ENCODE results near the gene TSGA10.
"Not testable (repeated sequence)": the region's sequence is repeated elsewhere in the genome, so short reads cannot be mapped to it uniquely, and the experiment has no call there.

Gene TSGA10

GRCh38 chr2:99152199-99152895 lies 2.4 kb downstream of the TSGA10 start:
- no peak for DNase-seq (ENCODE audit: low spot score)

- DNase-seq (ENCODE audit: low spot score): no peak
Observed at GRCh38 chr2:99150706-99151105, 4.0 kb downstream of the TSGA10 start.

GRCh38 chr2:99141110-99142108 lies 13.3 kb downstream of the TSGA10 start, which contains the start of gene C2orf15:
TSS of gene C2orf15 (plus strand) at chr2:99141707. CDS start at chr2:99150559, 8,852 bp downstream.
- peak; percentile 95 for DNase-seq (ENCODE audit: low spot score)

- DNase-seq (ENCODE audit: low spot score): no peak
Observed at GRCh38 chr2:99140860-99141109, 14.0 kb downstream of the TSGA10 start.

- DNase-seq (ENCODE audit: low spot score): peak; percentile 3
Observed at GRCh38 chr2:99140056-99140859, 14.5 kb downstream of the TSGA10 start.

DNA sequence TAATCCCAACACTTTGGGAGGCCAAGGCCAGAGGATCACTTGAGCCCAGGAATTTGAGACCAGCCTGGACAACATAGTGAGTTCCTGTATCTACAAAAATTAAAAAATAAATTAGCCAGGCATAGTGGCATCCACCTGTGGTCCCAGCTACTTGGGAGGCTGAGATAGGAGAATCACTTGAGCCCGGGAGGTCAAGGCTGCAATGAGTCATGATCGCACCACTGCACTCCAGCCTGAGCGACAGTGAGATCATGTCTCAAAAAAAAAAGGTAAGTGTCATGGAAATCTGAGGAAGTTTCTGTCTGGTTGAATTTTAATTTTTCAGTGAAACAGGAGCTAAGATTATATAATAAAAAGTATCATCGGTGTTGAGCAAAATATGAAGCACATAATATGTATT lies 15.7 kb downstream of the TSGA10 start:
- DNase-seq (ENCODE audit: low spot score): no peak

DNA sequence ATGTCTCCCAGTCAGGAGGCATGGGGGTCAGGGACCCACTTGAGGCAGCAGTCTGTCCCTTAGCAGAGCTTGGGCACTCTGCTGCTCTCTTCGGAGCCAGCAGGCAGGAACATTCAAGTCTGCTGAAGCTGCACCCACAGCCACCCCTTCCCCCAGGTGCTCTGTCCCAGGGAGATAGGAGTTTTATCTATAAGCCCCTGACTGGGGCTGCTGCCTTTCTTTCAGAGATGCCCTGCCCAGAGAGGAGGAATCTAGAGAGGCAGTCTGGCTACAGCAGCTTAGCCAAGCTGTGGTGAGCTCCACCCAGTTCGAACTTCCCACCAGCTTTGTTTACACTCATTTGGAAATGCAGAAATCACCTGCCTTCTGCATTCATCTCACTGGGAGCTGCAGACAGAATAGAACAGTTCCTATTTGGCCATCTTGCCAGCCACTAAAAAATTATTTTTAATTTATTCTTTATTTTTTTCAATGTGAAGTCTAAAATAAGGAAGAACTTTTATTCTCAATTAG lies 19.6 kb downstream of the TSGA10 start:
- DNase-seq (ENCODE audit: low spot score): not testable (repeated sequence)

DNA sequence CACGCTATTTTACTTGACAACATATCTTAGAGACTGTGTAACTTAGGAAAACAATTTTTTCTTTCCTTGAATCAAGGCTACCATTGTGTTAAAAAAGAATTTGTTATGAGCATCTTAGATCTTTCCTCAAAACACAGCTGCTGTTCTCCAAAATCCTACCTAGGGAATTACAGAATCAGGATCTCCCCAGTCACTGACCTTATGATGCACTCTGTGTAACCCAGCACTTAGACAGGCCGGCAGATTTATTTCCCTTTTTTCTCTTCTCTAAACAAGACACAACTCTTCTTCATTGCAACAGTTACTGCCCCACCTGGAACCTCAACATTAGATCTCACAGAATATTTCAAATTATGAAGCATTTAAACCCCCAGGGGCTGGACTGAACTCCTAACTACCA lies 26.8 kb downstream of the TSGA10 start:
- no peak for DNase-seq (ENCODE audit: low spot score)

GRCh38 chr2:99112617-99113016 lies 42.1 kb downstream of the TSGA10 start:
- peak; percentile 70 for DNase-seq (ENCODE audit: low spot score)

DNA sequence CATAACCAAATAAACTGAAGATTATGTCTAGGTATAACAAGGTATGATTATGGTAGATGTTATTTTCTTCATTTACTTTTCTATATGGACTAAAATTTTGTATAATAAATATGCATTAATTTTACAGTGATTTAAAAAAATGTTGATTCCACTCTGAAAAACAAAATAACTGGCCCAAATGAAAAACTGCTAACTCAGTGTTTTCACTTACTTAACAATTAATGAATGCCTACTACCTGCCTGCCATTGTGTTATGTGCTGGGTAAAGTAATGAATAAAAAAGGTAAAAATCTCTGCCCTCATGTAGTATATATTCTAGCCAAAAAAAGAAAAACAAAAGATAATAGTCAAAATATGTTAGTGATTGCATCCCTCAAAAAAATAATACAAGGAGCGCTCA lies 42.8 kb downstream of the TSGA10 start:
- DNase-seq (ENCODE audit: low spot score): no peak

DNA sequence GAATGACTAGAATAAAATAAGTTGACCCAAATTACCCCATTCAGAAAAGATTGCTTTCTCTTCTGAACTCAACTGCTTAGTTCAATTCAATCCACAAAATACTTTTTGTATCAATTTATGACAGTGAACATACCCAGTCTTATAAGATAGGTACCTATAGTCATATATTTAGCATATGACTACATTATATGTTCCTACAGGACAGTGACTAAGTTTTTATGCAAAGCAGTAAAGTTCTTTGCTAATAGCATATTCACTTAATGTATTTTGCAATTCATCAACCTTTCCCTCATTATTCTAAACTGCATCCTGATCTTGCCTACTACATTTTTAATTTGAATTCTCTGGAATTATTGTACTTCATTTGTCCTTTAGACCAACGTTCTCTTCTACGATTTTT lies 43.5 kb downstream of the TSGA10 start:
- DNase-seq (ENCODE audit: low spot score): no peak

GRCh38 chr2:99106913-99107312 lies 47.8 kb downstream of the TSGA10 start:
- DNase-seq (ENCODE audit: low spot score): no peak

- no peak for DNase-seq (ENCODE audit: low spot score)
Observed at GRCh38 chr2:99104006-99104405, 50.7 kb downstream of the TSGA10 start.

DNA sequence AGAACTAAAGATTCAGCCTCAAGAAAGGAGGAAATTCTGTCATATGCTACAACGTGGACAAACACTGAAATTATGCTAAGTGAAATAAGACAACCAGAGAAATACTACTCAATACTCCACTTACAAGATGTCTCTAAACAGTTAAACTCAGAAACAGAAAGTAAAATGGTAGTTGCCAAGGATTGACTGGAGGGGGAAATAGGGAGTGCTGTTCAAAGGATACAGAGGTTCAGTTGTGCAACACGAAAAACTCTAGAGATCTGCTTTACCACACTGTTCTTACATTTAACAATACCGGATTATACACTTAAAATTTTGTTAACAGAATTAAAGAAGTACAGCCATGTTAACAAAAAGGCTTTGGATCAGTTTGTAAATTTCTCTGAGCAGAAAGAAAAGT lies 53.0 kb downstream of the TSGA10 start:
- peak; percentile 46 for DNase-seq (ENCODE audit: low spot score)

- no peak for DNase-seq (ENCODE audit: low spot score)
Observed at GRCh38 chr2:99096728-99097127, 58.0 kb downstream of the TSGA10 start.

GRCh38 chr2:99088017-99088416 lies 66.7 kb downstream of the TSGA10 start:
- no peak for DNase-seq (ENCODE audit: low spot score)

- DNase-seq (ENCODE audit: low spot score): no peak
Observed at GRCh38 chr2:99086385-99086784, 68.4 kb downstream of the TSGA10 start.

- DNase-seq (ENCODE audit: low spot score): no peak
Observed at GRCh38 chr2:99085421-99085820, 69.3 kb downstream of the TSGA10 start.

GRCh38 chr2:99084256-99084655 lies 70.5 kb downstream of the TSGA10 start:
- DNase-seq (ENCODE audit: low spot score): no peak

- DNase-seq (ENCODE audit: low spot score): no peak
Observed at GRCh38 chr2:99081891-99082290, 72.9 kb downstream of the TSGA10 start.

DNA sequence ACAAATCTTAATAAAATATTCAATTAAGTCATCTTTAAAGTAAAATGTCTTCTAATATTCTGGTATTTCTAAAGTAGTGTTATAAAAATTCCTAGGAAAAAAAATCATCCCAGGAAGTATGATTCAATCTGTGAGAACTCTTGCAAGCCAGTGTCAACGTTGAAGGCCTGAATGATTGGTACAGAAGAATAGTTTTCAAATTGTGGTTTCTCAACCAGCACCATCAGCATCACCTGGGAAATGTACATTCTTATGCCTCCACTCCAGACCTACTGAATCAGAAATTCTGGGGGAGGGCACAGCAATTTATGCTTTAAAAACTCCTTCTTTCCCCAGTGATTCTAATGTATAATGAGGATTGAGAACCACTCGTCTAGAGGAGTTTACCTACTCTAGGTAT lies 75.5 kb downstream of the TSGA10 start:
- no peak for DNase-seq (ENCODE audit: low spot score)

- DNase-seq (ENCODE audit: low spot score): no peak
Observed at GRCh38 chr2:99072551-99072950, 82.2 kb downstream of the TSGA10 start.

Data from globus pallidus (tissue), 1 donor.